ENCODE measurements around the gene CWC27.
A peak's percentile ranks its signal among the peaks of the same experiment; 100 is the strongest.

Gene CWC27

GRCh38 chr5:64763948-64764503, 4.7 kb upstream of the CWC27 start:
- DNase-seq, result no peak
- peaks cover 26% of the 10 kb centered on the region for H3K36me3 Mint-ChIP-seq (ENCODE audit: low read depth)
- peaks cover 26% of the 10 kb centered on the region for H3K4me1 Mint-ChIP-seq
- no peaks in the 10 kb centered on the region for H3K9me3 Mint-ChIP-seq
- H3K27me3 Mint-ChIP-seq (ENCODE audit: low read depth, poor library complexity), result no peaks in the 10 kb centered on the region
- TF ChIP-seq CTCF (IDR thresholded peaks at IDR 0.05), result no peak
- H3K4me3 Mint-ChIP-seq, result no peak overlapping the region
- H3K27ac Mint-ChIP-seq, result no peak overlapping the region

GRCh38 chr5:64765804-64766504, 2.8 kb upstream of the CWC27 start:
- Mint-ChIP-seq H3K9me3 (no peaks in the 10 kb centered on the region), H3K27ac (no peak overlapping the region), H3K4me1 (peaks cover 34% of the 10 kb centered on the region), H3K4me3 (no peak overlapping the region), H3K27me3 (ENCODE audit: low read depth, poor library complexity) (no peaks in the 10 kb centered on the region), H3K36me3 (ENCODE audit: low read depth) (peaks cover 22% of the 10 kb centered on the region)
- no peak for DNase-seq
- TF ChIP-seq CTCF (IDR thresholded peaks at IDR 0.05), result no peak

GRCh38 chr5:64766941-64767340, 1.8 kb upstream of the CWC27 start:
- Mint-ChIP-seq H3K4me1 (peaks cover 36% of the 10 kb centered on the region), H3K27me3 (ENCODE audit: low read depth, poor library complexity) (no peaks in the 10 kb centered on the region), H3K36me3 (ENCODE audit: low read depth) (peaks cover 22% of the 10 kb centered on the region), H3K27ac (no peak overlapping the region), H3K4me3 (peak overlapping the region; percentile 99), H3K9me3 (no peaks in the 10 kb centered on the region)
- DNase-seq, result no peak
- TF ChIP-seq CTCF (IDR thresholded peaks at IDR 0.05), result no peak

- peaks cover 37% of the 10 kb centered on the region for H3K4me1 Mint-ChIP-seq
Measured at GRCh38 chr5:64767959-64768357, 772 bp upstream of the CWC27 start.

GRCh38 chr5:64769855-64770254, 1.1 kb downstream of the CWC27 start:
- Mint-ChIP-seq H3K9me3 (no peaks in the 10 kb centered on the region), H3K4me1 (peaks cover 37% of the 10 kb centered on the region), H3K27me3 (ENCODE audit: low read depth, poor library complexity) (no peaks in the 10 kb centered on the region), H3K4me3 (peak overlapping the region; percentile 99), H3K36me3 (ENCODE audit: low read depth) (peaks cover 6% of the 10 kb centered on the region), H3K27ac (no peak overlapping the region)
- TF ChIP-seq CTCF (IDR thresholded peaks at IDR 0.05), result no peak
- no peak for DNase-seq

More at GRCh38 chr5:64767959-64768357, 772 bp upstream of the CWC27 start:
- Mint-ChIP-seq H3K27ac (peak overlapping the region; percentile 100), H3K27me3 (ENCODE audit: low read depth, poor library complexity) (no peaks in the 10 kb centered on the region), H3K4me3 (peak overlapping the region; percentile 99), H3K36me3 (ENCODE audit: low read depth) (peaks cover 20% of the 10 kb centered on the region), H3K9me3 (no peaks in the 10 kb centered on the region)
- DNase-seq, result peak; percentile 8
- no peak for TF ChIP-seq CTCF (IDR thresholded peaks at IDR 0.05)

- no peak for TF ChIP-seq CTCF (IDR thresholded peaks at IDR 0.05)
- H3K27me3 Mint-ChIP-seq (ENCODE audit: low read depth, poor library complexity), result no peaks in the 10 kb centered on the region
- peaks cover 28% of the 10 kb centered on the region for H3K4me1 Mint-ChIP-seq
- no peaks in the 10 kb centered on the region for H3K9me3 Mint-ChIP-seq
- H3K27ac Mint-ChIP-seq, result no peak overlapping the region
- no peak overlapping the region for H3K4me3 Mint-ChIP-seq
- peaks cover 11% of the 10 kb centered on the region for H3K36me3 Mint-ChIP-seq (ENCODE audit: low read depth)
- DNase-seq, result no peak
Measured at GRCh38 chr5:64771736-64772135, 3.0 kb downstream of the CWC27 start.
